ENCODE results near the gene IGSF21. TPM values are rescaled to one million over a fixed set of nuclear protein-coding genes. Genes with fewer than 3 reads are reported as not detected.

IGSF21 gene
- total RNA-seq, 1 experiment from 2014 or later: 5.2 TPM

- no peaks in the 10 kb centered on the region for H3K27me3 ChIP-seq (ENCODE audit: insufficient read depth, low read length)
- H3K9me3 ChIP-seq (ENCODE audit: control insufficient read depth, low read depth, low read length): no peaks in the 10 kb centered on the region
- no peak overlapping the region for H2BK20ac ChIP-seq (ENCODE audit: low read depth, low read length, poor library complexity, severe bottlenecking)
- H3K4me1 ChIP-seq (ENCODE audit: insufficient read depth, low read length): 0 out of 2 replicates have a peak, but pooled peaks cover 2% of the 10 kb centered on the region
- H3K9ac ChIP-seq (ENCODE audit: extremely low read depth, insufficient read length, low read length): no peak overlapping the region
- no peak overlapping the region for H3K27ac ChIP-seq (ENCODE audit: insufficient read length, low read depth, low read length)
- H2BK15ac ChIP-seq (ENCODE audit: low read depth, low read length): no peak overlapping the region
- peaks cover 4% of the 10 kb centered on the region; the same call in 1 of the 2 replicates for H3K27me3 Mint-ChIP-seq (ENCODE audit: low read depth)
- peak overlapping the region; percentile 52; the same call in 1 of the 2 replicates for H3K14ac ChIP-seq (ENCODE audit: insufficient read depth, low read length)
- no peak for TF ChIP-seq CTCF (conservative IDR thresholded peaks at IDR 0.05)
- no peaks in the 10 kb centered on the region for H3K36me3 Mint-ChIP-seq (ENCODE audit: insufficient read depth in 1 of 3, low read depth in 3 of 3)
- H4K91ac ChIP-seq (ENCODE audit: insufficient read length, low read depth, low read length): no peak overlapping the region
- H2BK120ac ChIP-seq (ENCODE audit: low read depth, low read length, poor library complexity, severe bottlenecking): no peak overlapping the region
- H3K27ac Mint-ChIP-seq: no peak overlapping the region
- no peaks in the 10 kb centered on the region for H3K23me2 ChIP-seq (ENCODE audit: insufficient read length, low read depth, low read length, poor library complexity, severe bottlenecking)
- H4K20me1 ChIP-seq (ENCODE audit: control insufficient read depth, insufficient read depth, insufficient read length): no peaks in the 10 kb centered on the region
- H3K4ac ChIP-seq (ENCODE audit: low read depth, low read length): no peak overlapping the region
- H2AK5ac ChIP-seq (ENCODE audit: insufficient read length, low read length): no peak overlapping the region
- H2AFZ ChIP-seq (ENCODE audit: low read length): no peak overlapping the region
- peaks cover 11 to 12% of the 10 kb centered on the region in 2 experiments for H3K4me1 Mint-ChIP-seq
- WGBS (ENCODE audit: extremely low coverage, insufficient read length, low lambda C conversion rate): no CpG with 5 or more reads among the region's 3 CpGs
- no peak overlapping the region for H3T11ph ChIP-seq (ENCODE audit: low read length)
- no peak overlapping the region for H4K5ac ChIP-seq (ENCODE audit: insufficient read length, low read depth, low read length)
- no peaks in the 10 kb centered on the region; a peak in 1 of 5 replicates for H3K9me3 Mint-ChIP-seq
- DNase-seq: no peak
- H2BK12ac ChIP-seq (ENCODE audit: insufficient read length, low read depth, low read length): no peak overlapping the region
- no peak overlapping the region for H3K18ac ChIP-seq (ENCODE audit: insufficient read length, low read depth, low read length)
- H3K56ac ChIP-seq (ENCODE audit: insufficient read length, low read depth, low read length): no peak overlapping the region
- H2BK5ac ChIP-seq (ENCODE audit: insufficient read length, low read length): no peak overlapping the region
- H3K4me2 ChIP-seq (ENCODE audit: insufficient read depth, insufficient read length, low read length): no peak overlapping the region
- no peak overlapping the region for H4K8ac ChIP-seq (replicated peaks; ENCODE audit: insufficient read length, low read depth, low read length)
- no peak overlapping the region for H3K23ac ChIP-seq (ENCODE audit: insufficient read length, low read depth, low read length)
- no peaks in the 10 kb centered on the region for H3K79me1 ChIP-seq (ENCODE audit: insufficient read depth, low read depth, low read length, poor library complexity, severe bottlenecking)
- no peaks in the 10 kb centered on the region for H3K79me2 ChIP-seq (ENCODE audit: insufficient read depth, low read length)
- no peak overlapping the region for H3K4me3 Mint-ChIP-seq
Observed at GRCh38 chr1:18344755-18345154, 237.2 kb downstream of the IGSF21 start.

All from H9 (cell line).